Neural cell (in vitro differentiated cells): Measurements from ENCODE around the gene PCDHGA8. TPM values are rescaled to one million over a fixed set of nuclear protein-coding genes. Genes with fewer than 3 reads are reported as not detected.
A peak's percentile ranks its signal among the peaks of the same experiment; 100 is the strongest.

Experiments
- H2AFZ ChIP-seq: fragments of 200-600, 300-800 bp; sonication (generic), shearing (Covaris generic); 2 replicates; pipeline ENCODE4 v1.6.0; 2014; ENCODE audit warnings: low read depth, mild to moderate bottlenecking, antibody characterized with exemption, low read length, moderate library complexity
- H3F3A ChIP-seq: fragments of 200-600 bp; shearing (Covaris generic); 2 replicates; pipeline ENCODE4 v1.6.1; 2016; ENCODE audit warnings: mild to moderate bottlenecking, moderate library complexity, mixed read lengths, antibody characterized with exemption, low read length; ENCODE audit not compliant: insufficient read depth, poor library complexity, severe bottlenecking
- H3K27ac ChIP-seq: fragments of 200-600, 300-800 bp; sonication (generic), shearing (Covaris generic); 2 replicates; pipeline ENCODE4 v1.5.1; 2014; ENCODE audit warnings: mild to moderate bottlenecking, low read length, moderate library complexity
- H3K27me3 ChIP-seq: fragments of 300-800, 200-600 bp; sonication (generic), shearing (Covaris generic); 2 replicates; pipeline ENCODE4 v1.6.0; 2014; ENCODE audit warnings: mild to moderate bottlenecking, low read depth, low read length, moderate library complexity; ENCODE audit not compliant: insufficient read depth
- H3K36me3 ChIP-seq: fragments of 300-800, 200-600 bp; sonication (generic), shearing (Covaris generic); 2 replicates; pipeline ENCODE4 v1.5.1; 2014; ENCODE audit warnings: mild to moderate bottlenecking, antibody characterized with exemption, low read length, moderate library complexity; ENCODE audit not compliant: insufficient read depth
- H3K4me2 ChIP-seq: fragments of 300-800, 200-600 bp; sonication (generic), shearing (Covaris generic); 2 replicates; pipeline ENCODE4 v1.6.0; 2014; ENCODE audit warnings: mild to moderate bottlenecking, low read length
- H3K4me3 ChIP-seq: fragments of 300-800, 200-600 bp; sonication (generic), shearing (Covaris generic); 2 replicates; pipeline ENCODE4 v1.5.1; 2014; ENCODE audit warnings: mild to moderate bottlenecking, low read length, moderate library complexity
- H3K79me2 ChIP-seq: fragments of 200-600 bp; shearing (Covaris generic); replicated peaks from 2 replicates; pipeline ENCODE4 v1.6.0; 2014; ENCODE audit warnings: mild to moderate bottlenecking, low read length, moderate library complexity; ENCODE audit not compliant: insufficient read depth
- H3K9ac ChIP-seq: fragments of 300-800, 200-600 bp; sonication (generic), shearing (Covaris generic); 2 replicates; pipeline ENCODE4 v1.6.1; 2016; ENCODE audit warnings: mild to moderate bottlenecking, low read length, mixed read lengths
- H3K9me2 ChIP-seq: fragments of 200-600 bp; shearing (Covaris generic); 2 replicates; pipeline ENCODE4 v1.6.1; 2016; ENCODE audit warnings: mild to moderate bottlenecking, low read length, mixed read lengths; ENCODE audit not compliant: insufficient read depth
- H3K9me3 ChIP-seq: fragments of 200-600, 300-800 bp; sonication (generic), shearing (Covaris generic); 2 replicates; pipeline ENCODE4 v1.6.1; 2016; ENCODE audit warnings: mild to moderate bottlenecking, mixed run types, low read length, moderate library complexity, mixed read lengths
- H4K20me1 ChIP-seq: fragments of 200-600 bp; shearing (Covaris generic); 2 replicates; pipeline ENCODE4 v1.6.1; 2016; ENCODE audit warnings: mild to moderate bottlenecking, mixed run types; ENCODE audit not compliant: insufficient read depth
- CTCF ChIP-seq: fragments of 450-650 bp; IDR thresholded peaks from 2 replicates; pipeline ENCODE4 v1.5.1; 2014; ENCODE audit warnings: antibody characterized with exemption, mild to moderate bottlenecking, moderate library complexity; ENCODE audit not compliant: poor library complexity, severe bottlenecking
- EP300 ChIP-seq: fragments of 450-650 bp; conservative IDR thresholded peaks from 2 replicates; pipeline ENCODE4 v1.6.1; 2014; ENCODE audit warnings: antibody characterized with exemption, mild to moderate bottlenecking, moderate library complexity; ENCODE audit not compliant: poor library complexity, severe bottlenecking
- EZH2 ChIP-seq: fragments of 200-600, 300-800 bp; shearing (Covaris generic), sonication (generic); IDR thresholded peaks from 2 replicates; pipeline ENCODE4 v1.6.1; 2014; ENCODE audit warnings: antibody characterized with exemption, low read length, borderline replicate concordance, mild to moderate bottlenecking; ENCODE audit not compliant: insufficient read depth, poor library complexity, severe bottlenecking
- MXI1 ChIP-seq: fragments of 450-650 bp; conservative IDR thresholded peaks from 2 replicates; pipeline ENCODE4 v1.6.1; 2014; ENCODE audit warnings: antibody characterized with exemption, mild to moderate bottlenecking; ENCODE audit not compliant: poor library complexity, severe bottlenecking
- POLR2AphosphoS5 ChIP-seq: IDR thresholded peaks from 2 replicates; pipeline ENCODE4 v1.6.1; 2012
- RAD21 ChIP-seq: fragments of 450-650 bp; conservative IDR thresholded peaks from 2 replicates; pipeline ENCODE4 v1.6.1; 2014; ENCODE audit warnings: antibody characterized with exemption, mild to moderate bottlenecking, moderate library complexity
- REST ChIP-seq: IDR thresholded peaks from 2 replicates; pipeline ENCODE4 v1.6.1; 2012; ENCODE audit warnings: borderline replicate concordance
- SMC3 ChIP-seq: fragments of 450-650 bp; conservative IDR thresholded peaks from 2 replicates; pipeline ENCODE4 v1.6.1; 2014; ENCODE audit warnings: antibody characterized with exemption, mild to moderate bottlenecking, moderate library complexity; ENCODE audit not compliant: poor library complexity
- TAF1 ChIP-seq: IDR thresholded peaks from 2 replicates; pipeline ENCODE4 v1.6.1; 2012; ENCODE audit warnings: low read depth
- polyA plus RNA-seq: library from polyadenylated mRNA; depleted of rRNA; stranded (reverse); fragments of >200 nt; gene quantifications from 2 replicates; pipeline ENCODE4 v1.2.3, GENCODE V29; 2014

PCDHGA8 gene
- polyA plus RNA-seq, 1 donor from 2014 or later: 0.19 TPM

GRCh38 chr5:141427783-141428426 is 35.5 kb downstream of the PCDHGA8 start:
- no peak overlapping the region for H3K9ac ChIP-seq
- TF ChIP-seq RAD21 (no peak), TAF1 (no peak), SMC3 (no peak), EZH2 (no peak), CTCF (no peak), EP300 (no peak), POLR2AphosphoS5 (no peak), REST (no peak), MXI1 (no peak)
- no peak overlapping the region for H2AFZ ChIP-seq
- H3F3A ChIP-seq: no peaks in the 10 kb centered on the region
- no peak overlapping the region for H3K27ac ChIP-seq
- H3K4me3 ChIP-seq: peak overlapping the region; percentile 13
- peaks cover 71% of the 10 kb centered on the region for H3K36me3 ChIP-seq
- no peak overlapping the region for H3K4me2 ChIP-seq
- H3K9me2 ChIP-seq: no peaks in the 10 kb centered on the region
- peaks cover 80% of the 10 kb centered on the region for H3K9me3 ChIP-seq
- no peaks in the 10 kb centered on the region for H3K27me3 ChIP-seq
- H4K20me1 ChIP-seq: no peaks in the 10 kb centered on the region
- H3K79me2 ChIP-seq: peaks cover 37% of the 10 kb centered on the region

GRCh38 chr5:141430332-141431113 is 38.1 kb downstream of the PCDHGA8 start, which contains the start of gene PCDHGA12:
TSS of gene PCDHGA12 (plus strand) at chr5:141430507. CDS start at chr5:141430760, 253 bp downstream.
- H3K4me3 ChIP-seq: peak within 1 kb of the TSS; percentile 13
- H3K9ac ChIP-seq: no peak within 1 kb of the TSS
- H3K9me3 ChIP-seq: peaks cover 68% of the 10 kb centered on the region
- peaks cover 50% of the 10 kb centered on the region for H3K36me3 ChIP-seq
- H4K20me1 ChIP-seq: no peaks in the 10 kb centered on the region
- H3F3A ChIP-seq: no peaks in the 10 kb centered on the region
- H2AFZ ChIP-seq: no peak within 1 kb of the TSS
- peaks cover 23% of the 10 kb centered on the region for H3K79me2 ChIP-seq
- TF ChIP-seq RAD21 (no peak), REST (no peak), POLR2AphosphoS5 (no peak), MXI1 (no peak), EZH2 (no peak), CTCF (no peak), SMC3 (no peak), TAF1 (no peak), EP300 (no peak)
- no peaks in the 10 kb centered on the region for H3K27me3 ChIP-seq
- no peak within 1 kb of the TSS for H3K27ac ChIP-seq
- H3K4me2 ChIP-seq: no peak within 1 kb of the TSS
- H3K9me2 ChIP-seq: no peaks in the 10 kb centered on the region
